WTC11 (cell line): ENCODE measurements around the gene GPATCH11. TPM values are rescaled to one million over a fixed set of nuclear protein-coding genes. Genes with fewer than 3 reads are reported as not detected.

Source experiments
- ATAC-seq: fragments of 200-7000 bp; cut with Tn5 transposase; 2 replicates; pipeline ENCODE4 v1.10.0; 2021; ENCODE audit warnings: mild to moderate bottlenecking, moderate library complexity
- CTCF ChIA-PET: fragments of 300-600 bp; sonication (Branson Sonifier 250); formaldehyde crosslinking; loops from one replicate; lab custom pipeline; 2021; ENCODE audit warnings: antibody characterized with exemption; lab: Charles Lee
- POLR2A ChIA-PET: fragments of 350-600 bp; sonication (Branson Sonifier 250); formaldehyde crosslinking; loops from one replicate; lab custom pipeline; 2021; ENCODE audit warnings: antibody characterized with exemption; lab: Charles Lee
- DNase-seq: peaks from one replicate; pipeline ENCODE4 v3.0.0; 2021; ENCODE audit warnings: low spot score
- H3K27ac Mint-ChIP-seq: 2 replicates; pipeline ENCODE4 v1.8.0; 2021; ENCODE audit warnings: mixed read lengths
- H3K27me3 Mint-ChIP-seq: 2 replicates; pipeline ENCODE4 v1.8.0; 2021; ENCODE audit warnings: low read depth, mild to moderate bottlenecking, moderate library complexity, mixed read lengths
- H3K36me3 Mint-ChIP-seq: 2 replicates; pipeline ENCODE4 v1.8.0; 2021; ENCODE audit warnings: mixed read lengths
- H3K4me1 Mint-ChIP-seq: 2 replicates; pipeline ENCODE4 v1.8.0; 2022; ENCODE audit warnings: mixed read lengths
- H3K4me3 Mint-ChIP-seq: 2 replicates; pipeline ENCODE4 v1.8.0; 2021; ENCODE audit warnings: mild to moderate bottlenecking, moderate library complexity, mixed read lengths
- H3K9me3 Mint-ChIP-seq: 2 replicates; pipeline ENCODE4 v1.8.0; 2021; ENCODE audit warnings: mixed read lengths
- ARID4B ChIP-seq: sonication (generic); formaldehyde crosslinking; IDR thresholded peaks from 2 replicates; pipeline ENCODE4 v1.8.0; 2023; ENCODE audit warnings: missing genetic modification reagents, mild to moderate bottlenecking, borderline replicate concordance
- CDX4 ChIP-seq: fragments of 250-450 bp; sonication (Bioruptor Pico); IDR thresholded peaks from 2 replicates; pipeline ENCODE4 v1.9.0; 2021; ENCODE audit warnings: moderate library complexity, mild to moderate bottlenecking, inconsistent platforms, borderline replicate concordance
- E2F4 ChIP-seq: sonication (generic); formaldehyde crosslinking; IDR thresholded peaks from 2 replicates; pipeline ENCODE4 v1.8.1; 2022; ENCODE audit warnings: low read depth, mild to moderate bottlenecking, moderate library complexity, missing genetic modification reagents, borderline replicate concordance
- FOXP1 ChIP-seq: sonication (generic); formaldehyde crosslinking; IDR thresholded peaks from 2 replicates; pipeline ENCODE4 v1.8.0; 2022; ENCODE audit warnings: missing genetic modification reagents, mild to moderate bottlenecking, moderate library complexity, borderline replicate concordance
- IRF1 ChIP-seq: sonication (generic); formaldehyde crosslinking; IDR thresholded peaks from 2 replicates; pipeline ENCODE4 v1.8.0; 2023; ENCODE audit warnings: missing genetic modification reagents
- JAZF1 ChIP-seq: fragments of 250-450 bp; sonication (Bioruptor Pico); IDR thresholded peaks from 2 replicates; pipeline ENCODE4 v1.9.0; 2021; ENCODE audit warnings: moderate library complexity, mild to moderate bottlenecking, inconsistent platforms
- KAT7 ChIP-seq: sonication (generic); formaldehyde crosslinking; IDR thresholded peaks from 2 replicates; pipeline ENCODE4 v1.8.1; 2023; ENCODE audit warnings: missing genetic modification reagents, mild to moderate bottlenecking, borderline replicate concordance
- MYBL2 ChIP-seq: sonication (generic); formaldehyde crosslinking; IDR thresholded peaks from 2 replicates; pipeline ENCODE4 v1.8.1; 2023; ENCODE audit warnings: mild to moderate bottlenecking, moderate library complexity, missing genetic modification reagents
- OVOL2 ChIP-seq: fragments of 250-450 bp; sonication (Bioruptor Pico); IDR thresholded peaks from 2 replicates; pipeline ENCODE4 v1.9.0; 2021; ENCODE audit warnings: mild to moderate bottlenecking, borderline replicate concordance
- STAT6 ChIP-seq: sonication (generic); formaldehyde crosslinking; conservative IDR thresholded peaks from 2 replicates; pipeline ENCODE4 v1.8.1; 2023; ENCODE audit warnings: mild to moderate bottlenecking, low read depth, missing genetic modification reagents, moderate library complexity
- TCF7 ChIP-seq: sonication (generic); formaldehyde crosslinking; IDR thresholded peaks from 2 replicates; pipeline ENCODE4 v1.8.0; 2022; ENCODE audit warnings: mild to moderate bottlenecking, low read depth, missing genetic modification reagents, moderate library complexity
- TP53 ChIP-seq: sonication (generic); formaldehyde crosslinking; IDR thresholded peaks from 2 replicates; pipeline ENCODE4 v1.8.1; 2023; ENCODE audit warnings: mild to moderate bottlenecking, missing genetic modification reagents
- ZMAT4 ChIP-seq: fragments of 250-450 bp; sonication (Bioruptor Pico); IDR thresholded peaks from 2 replicates; pipeline ENCODE4 v1.9.0; 2021; ENCODE audit warnings: mild to moderate bottlenecking
- ZNF532 ChIP-seq: fragments of 250-450 bp; sonication (Bioruptor Pico); IDR thresholded peaks from 2 replicates; pipeline ENCODE4 v1.9.0; 2021; ENCODE audit warnings: mild to moderate bottlenecking, borderline replicate concordance
- total RNA-seq: library from RNA; stranded (reverse); gene quantifications from 3 replicates; pipeline ENCODE4 v1.2.3, GENCODE V29; 2021

GPATCH11 gene
- total RNA-seq, 1 experiment from 2014 or later = 3.5 TPM

- Mint-ChIP-seq H3K4me3 (no peak overlapping the region), H3K27ac (no peak overlapping the region), H3K36me3 (peaks cover 11% of the 10 kb centered on the region), H3K4me1 (no peaks in the 10 kb centered on the region), H3K9me3 (no peaks in the 10 kb centered on the region), H3K27me3 (no peaks in the 10 kb centered on the region)
- no peak for DNase-seq
- ChIA-PET CTCF (interaction anchor here (0.7 kb wide), 1 partner anchor 234 kb away, joined by 5 read pairs; no protein-coding TSS in a partner anchor), POLR2A (no interaction called here)
- ATAC-seq = no peak
- TF ChIP-seq IRF1 (CRISPR knock-in tag) = no peak
- TF ChIP-seq ZNF532 (CRISPR knock-in tag) = no peak
- no peak for TF ChIP-seq FOXP1 (CRISPR knock-in tag)
- no peak for TF ChIP-seq ZMAT4 (CRISPR knock-in tag)
- TF ChIP-seq JAZF1 = no peak
Measured at GRCh38 chr2:37059841-37060240, 24.5 kb upstream of the GPATCH11 start.

- H3K36me3 Mint-ChIP-seq = peaks cover 11% of the 10 kb centered on the region
- ChIA-PET POLR2A (no interaction called here), CTCF (no interaction called here)
- H3K27ac Mint-ChIP-seq = no peak overlapping the region
- no peak overlapping the region for H3K4me3 Mint-ChIP-seq
- H3K4me1 Mint-ChIP-seq = no peaks in the 10 kb centered on the region
- no peaks in the 10 kb centered on the region for H3K27me3 Mint-ChIP-seq
- no peak for DNase-seq
- no peak for ATAC-seq
- no peaks in the 10 kb centered on the region for H3K9me3 Mint-ChIP-seq
- TF ChIP-seq OVOL2 (CRISPR knock-in tag) (no peak), TP53 (no peak), STAT6 (no peak), E2F4 (CRISPR knock-in tag) (no peak), KAT7 (CRISPR knock-in tag) (no peak), TCF7 (CRISPR knock-in tag) (no peak), ARID4B (no peak), CDX4 (CRISPR knock-in tag) (no peak), ZNF532 (CRISPR knock-in tag) (no peak), MYBL2 (CRISPR knock-in tag) (no peak)
Measured at GRCh38 chr2:37060446-37060845, 23.9 kb upstream of the GPATCH11 start.
